A673 (cell line): Measurements from ENCODE around the gene GCC2. TPM values are rescaled to one million over a fixed set of nuclear protein-coding genes. Genes with fewer than 3 reads are reported as not detected.

Source experiments
- Bru-seq: library from RNA; stranded (reverse); fragments of 400-500 nt; gene quantifications from one replicate; lab custom pipeline; 2021; lab: Mats Ljungman, UMichigan
- BruChase-seq, 2 experiments: library from RNA; stranded (reverse); fragments of 400-500 nt; gene quantifications; one replicate each; lab custom pipeline; 2021; lab: Mats Ljungman, UMichigan
- BruUV-seq: library from RNA; stranded (reverse); fragments of 400-500 nt; replicated peaks from 2 replicates; lab custom pipeline; 2021; lab: Mats Ljungman, UMichigan
- CTCF ChIA-PET: fragments of 300-600 bp; sonication (Branson Sonifier 250); formaldehyde crosslinking; loops from one replicate; lab custom pipeline; 2022; ENCODE audit warnings: antibody characterized with exemption; lab: Charles Lee
- POLR2A ChIA-PET: fragments of 300-600 bp; sonication (Branson Sonifier 250); formaldehyde crosslinking; loops from one replicate; lab custom pipeline; 2022; ENCODE audit warnings: antibody characterized with exemption; ENCODE audit not compliant: low non-redundant PET; lab: Charles Lee
- DNase-seq: peaks from one replicate; pipeline ENCODE4 v3.0.0-alpha.2; 2015; ENCODE audit warnings: low spot score
- H3K27ac ChIP-seq: fragments of 200-600 bp; sonication (generic); 2 replicates; pipeline ENCODE4 v1.5.1; 2016; ENCODE audit warnings: mixed run types, low read depth, mild to moderate bottlenecking, mixed read lengths, antibody characterized with exemption, low read length; ENCODE audit not compliant: poor library complexity, severe bottlenecking
- H3K27me3 ChIP-seq: fragments of 200-600 bp; sonication (generic); replicated peaks from 2 replicates; pipeline ENCODE4 v1.6.1; 2017; ENCODE audit warnings: mixed run types, low read depth, mild to moderate bottlenecking, mixed read lengths, antibody characterized with exemption, low read length; ENCODE audit not compliant: insufficient read depth, poor library complexity
- H3K36me3 ChIP-seq: fragments of 200-600 bp; sonication (generic); 2 replicates; pipeline ENCODE4 v1.6.1; 2016; ENCODE audit warnings: mixed run types, mild to moderate bottlenecking, mixed read lengths, antibody characterized with exemption, low read length; ENCODE audit not compliant: insufficient read depth, poor library complexity, severe bottlenecking
- H3K4me1 ChIP-seq: fragments of 200-600 bp; sonication (generic); 2 replicates; pipeline ENCODE4 v1.6.1; 2017; ENCODE audit warnings: mixed run types, mild to moderate bottlenecking, mixed read lengths, antibody characterized with exemption, low read length; ENCODE audit not compliant: insufficient read depth, poor library complexity, severe bottlenecking
- H3K4me3 ChIP-seq: fragments of 200-600 bp; sonication (generic); 2 replicates; pipeline ENCODE4 v1.5.1; 2016; ENCODE audit warnings: low read depth, mixed run types, mild to moderate bottlenecking, mixed read lengths, low read length; ENCODE audit not compliant: poor library complexity, severe bottlenecking
- H3K9me3 ChIP-seq: fragments of 200-600 bp; sonication (generic); 2 replicates; pipeline ENCODE4 v1.6.1; 2016; ENCODE audit warnings: mixed run types, low read depth, mild to moderate bottlenecking, mixed read lengths, antibody characterized with exemption, low read length; ENCODE audit not compliant: poor library complexity, severe bottlenecking
- EZH2 ChIP-seq: fragments of 200-600 bp; sonication (generic); IDR thresholded peaks from 2 replicates; pipeline ENCODE4 v1.6.1; 2017; ENCODE audit warnings: borderline replicate concordance, low read depth, mild to moderate bottlenecking, mixed read lengths, antibody characterized with exemption, low read length; ENCODE audit not compliant: poor library complexity, severe bottlenecking
- intact Hi-C: fragments of 100-400 bp; cut with micrococcal nuclease; formaldehyde crosslinking; loops from one replicate; pipeline ENCODE4 v1.10.0; 2022; ENCODE audit not compliant: unreplicated experiment
- long read RNA-seq: library from polyadenylated mRNA; stranded (forward); transcript quantifications from one replicate; pipeline ENCODE4 v2.0.0, GENCODE V29; 2022
- total RNA-seq: library from RNA; stranded (reverse); gene quantifications from 2 replicates; pipeline ENCODE4 v1.2.3, GENCODE V29; 2021
- TF ChIP-seq, protein P1 (sequence below): fragments of 300-800, 200-600 bp; sonication (generic); conservative IDR thresholded peaks from 2 replicates; pipeline ENCODE4 v1.5.1; 2017; ENCODE audit warnings: low read depth, mild to moderate bottlenecking, antibody characterized with exemption, low read length, moderate library complexity, mixed read lengths

GCC2 gene, protein sequence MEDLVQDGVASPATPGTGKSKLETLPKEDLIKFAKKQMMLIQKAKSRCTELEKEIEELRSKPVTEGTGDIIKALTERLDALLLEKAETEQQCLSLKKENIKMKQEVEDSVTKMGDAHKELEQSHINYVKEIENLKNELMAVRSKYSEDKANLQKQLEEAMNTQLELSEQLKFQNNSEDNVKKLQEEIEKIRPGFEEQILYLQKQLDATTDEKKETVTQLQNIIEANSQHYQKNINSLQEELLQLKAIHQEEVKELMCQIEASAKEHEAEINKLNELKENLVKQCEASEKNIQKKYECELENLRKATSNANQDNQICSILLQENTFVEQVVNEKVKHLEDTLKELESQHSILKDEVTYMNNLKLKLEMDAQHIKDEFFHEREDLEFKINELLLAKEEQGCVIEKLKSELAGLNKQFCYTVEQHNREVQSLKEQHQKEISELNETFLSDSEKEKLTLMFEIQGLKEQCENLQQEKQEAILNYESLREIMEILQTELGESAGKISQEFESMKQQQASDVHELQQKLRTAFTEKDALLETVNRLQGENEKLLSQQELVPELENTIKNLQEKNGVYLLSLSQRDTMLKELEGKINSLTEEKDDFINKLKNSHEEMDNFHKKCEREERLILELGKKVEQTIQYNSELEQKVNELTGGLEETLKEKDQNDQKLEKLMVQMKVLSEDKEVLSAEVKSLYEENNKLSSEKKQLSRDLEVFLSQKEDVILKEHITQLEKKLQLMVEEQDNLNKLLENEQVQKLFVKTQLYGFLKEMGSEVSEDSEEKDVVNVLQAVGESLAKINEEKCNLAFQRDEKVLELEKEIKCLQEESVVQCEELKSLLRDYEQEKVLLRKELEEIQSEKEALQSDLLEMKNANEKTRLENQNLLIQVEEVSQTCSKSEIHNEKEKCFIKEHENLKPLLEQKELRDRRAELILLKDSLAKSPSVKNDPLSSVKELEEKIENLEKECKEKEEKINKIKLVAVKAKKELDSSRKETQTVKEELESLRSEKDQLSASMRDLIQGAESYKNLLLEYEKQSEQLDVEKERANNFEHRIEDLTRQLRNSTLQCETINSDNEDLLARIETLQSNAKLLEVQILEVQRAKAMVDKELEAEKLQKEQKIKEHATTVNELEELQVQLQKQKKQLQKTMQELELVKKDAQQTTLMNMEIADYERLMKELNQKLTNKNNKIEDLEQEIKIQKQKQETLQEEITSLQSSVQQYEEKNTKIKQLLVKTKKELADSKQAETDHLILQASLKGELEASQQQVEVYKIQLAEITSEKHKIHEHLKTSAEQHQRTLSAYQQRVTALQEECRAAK (N-terminal part only)
- total RNA-seq (25.4 and 27.2 TPM in 2 replicates), Bru-seq, nascent RNA (percentile 71 among the genes with signal in this experiment), BruChase-seq, experiment 1, labeled RNA remaining after a 2-hour chase (percentile 72 among the genes with signal in this experiment), BruChase-seq, experiment 2, labeled RNA remaining after a 6-hour chase (percentile 68 among the genes with signal in this experiment)
- long read RNA-seq, full-length matches to known transcripts, result 6 of 23 reads
- long read RNA-seq, partial matches to known transcripts, result 6 of 23 reads
- long read RNA-seq, other reads (novel, unspliced or antisense), result 11 of 23 reads

DNA sequence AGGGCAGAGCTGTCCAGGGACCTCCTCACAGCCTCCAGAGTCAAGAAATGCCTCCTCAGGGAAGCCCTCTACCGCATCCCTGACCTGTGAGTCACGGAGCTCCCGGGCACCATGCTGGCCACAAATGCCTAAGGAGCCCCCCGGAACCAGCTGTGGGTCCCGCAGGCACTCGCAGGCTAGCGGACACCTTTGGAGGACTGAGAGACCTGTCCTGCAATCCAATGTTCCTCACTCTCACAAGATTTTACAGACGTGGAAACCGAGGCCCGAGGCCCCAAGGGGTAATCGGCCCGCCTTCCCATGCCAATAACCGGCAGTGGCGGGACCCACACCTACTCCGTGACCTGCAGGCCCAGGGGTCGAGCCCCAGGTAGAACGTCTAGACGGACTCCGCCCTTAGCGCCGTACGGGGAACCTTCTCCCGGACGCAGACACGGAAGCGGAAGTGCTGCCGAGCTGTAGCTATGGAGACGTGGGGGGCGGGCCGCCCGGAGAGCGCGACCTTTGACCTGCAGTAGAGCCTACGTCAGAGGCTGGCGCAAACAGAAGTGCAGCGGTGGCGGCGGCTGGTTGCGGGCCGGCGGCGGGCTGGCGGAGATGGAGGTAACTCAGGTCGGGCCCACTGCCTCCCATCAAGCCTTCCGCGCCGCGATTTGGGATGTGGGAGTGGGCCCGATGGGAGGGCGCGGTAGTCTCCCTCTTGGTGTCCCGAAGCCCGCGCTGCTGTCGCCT is at the start of gene GCC2:
Gene GCC2, plus strand, starts transcription at position 529 of the 732 bp plus-strand sequence. Its CDS starts 69 bp downstream, at position 598.
- DNase-seq, result peak; percentile 93
- TF ChIP-seq, protein P1, sequence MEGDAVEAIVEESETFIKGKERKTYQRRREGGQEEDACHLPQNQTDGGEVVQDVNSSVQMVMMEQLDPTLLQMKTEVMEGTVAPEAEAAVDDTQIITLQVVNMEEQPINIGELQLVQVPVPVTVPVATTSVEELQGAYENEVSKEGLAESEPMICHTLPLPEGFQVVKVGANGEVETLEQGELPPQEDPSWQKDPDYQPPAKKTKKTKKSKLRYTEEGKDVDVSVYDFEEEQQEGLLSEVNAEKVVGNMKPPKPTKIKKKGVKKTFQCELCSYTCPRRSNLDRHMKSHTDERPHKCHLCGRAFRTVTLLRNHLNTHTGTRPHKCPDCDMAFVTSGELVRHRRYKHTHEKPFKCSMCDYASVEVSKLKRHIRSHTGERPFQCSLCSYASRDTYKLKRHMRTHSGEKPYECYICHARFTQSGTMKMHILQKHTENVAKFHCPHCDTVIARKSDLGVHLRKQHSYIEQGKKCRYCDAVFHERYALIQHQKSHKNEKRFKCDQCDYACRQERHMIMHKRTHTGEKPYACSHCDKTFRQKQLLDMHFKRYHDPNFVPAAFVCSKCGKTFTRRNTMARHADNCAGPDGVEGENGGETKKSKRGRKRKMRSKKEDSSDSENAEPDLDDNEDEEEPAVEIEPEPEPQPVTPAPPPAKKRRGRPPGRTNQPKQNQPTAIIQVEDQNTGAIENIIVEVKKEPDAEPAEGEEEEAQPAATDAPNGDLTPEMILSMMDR, result no peak
- no peak for TF ChIP-seq EZH2
- no peaks in the 10 kb centered on the region for H3K9me3 ChIP-seq
- H3K27me3 ChIP-seq, result no peaks in the 10 kb centered on the region
- ChIA-PET CTCF (interaction anchor here (0.6 kb wide), 1 partner anchor 49 kb away, joined by 4 read pairs; no protein-coding TSS in a partner anchor), POLR2A (interaction anchor here (0.7 kb wide), 1 partner anchor 86 kb away, joined by 3 read pairs; the partner anchor contains the start of gene LIMS1)
- peak within 1 kb of the TSS; percentile 63 for H3K4me3 ChIP-seq
- intact Hi-C loops, result no loop called here
- H3K36me3 ChIP-seq, result peaks cover 11% of the 10 kb centered on the region
- TSS peak; percentile 92 for BruUV-seq
- peak within 1 kb of the TSS; percentile 75 for H3K27ac ChIP-seq
- no peaks in the 10 kb centered on the region for H3K4me1 ChIP-seq

DNA sequence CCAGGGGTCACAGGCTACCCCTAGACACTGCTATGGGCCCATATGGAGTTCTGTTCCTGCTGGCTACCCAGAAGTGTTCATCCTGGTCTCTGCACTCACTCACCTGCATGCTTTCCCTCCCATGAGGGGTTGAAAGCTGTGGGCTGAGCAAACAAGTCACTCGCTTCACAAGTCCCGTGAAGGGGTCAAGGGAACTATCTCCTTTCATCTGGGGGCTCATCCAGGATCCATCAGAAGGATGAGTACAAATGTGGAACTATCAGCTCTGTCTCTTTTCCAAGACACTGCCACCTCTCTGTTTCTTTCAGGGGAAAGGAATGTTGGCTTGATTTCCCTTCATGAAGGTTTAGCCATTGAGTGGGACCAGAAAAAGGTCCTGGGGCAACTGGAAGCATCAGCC is 49.5 kb upstream of the GCC2 start:
- H3K4me1 ChIP-seq, result no peaks in the 10 kb centered on the region
- H3K9me3 ChIP-seq, result peaks cover 5% of the 10 kb centered on the region
- ChIA-PET POLR2A (no interaction called here), CTCF (no interaction called here)
- TF ChIP-seq, protein P1, result no peak
- no peak for TF ChIP-seq EZH2
- BruUV-seq, result no TSS peak
- no peak for DNase-seq
- no peak overlapping the region for H3K27ac ChIP-seq
- intact Hi-C loops, result no loop called here
- no peak overlapping the region for H3K4me3 ChIP-seq
- no peaks in the 10 kb centered on the region for H3K27me3 ChIP-seq
- H3K36me3 ChIP-seq, result no peaks in the 10 kb centered on the region
